ENCODE results near the gene OSBPL9.
"Not testable (repeated sequence)": the region's sequence is repeated elsewhere in the genome, so short reads cannot be mapped to it uniquely, and the experiment has no call there.

Gene OSBPL9

GRCh38 chr1:51607681-51608095, 9.2 kb upstream of the OSBPL9 start:
- no peak for DNase-seq

GRCh38 chr1:51610104-51610503, 6.8 kb upstream of the OSBPL9 start:
- DNase-seq, result not testable (repeated sequence)

- DNase-seq, result no peak
Observed at GRCh38 chr1:51610637-51611036, 6.3 kb upstream of the OSBPL9 start.

- DNase-seq, result no peak
Observed at GRCh38 chr1:51612447-51612961, 4.4 kb upstream of the OSBPL9 start.

GRCh38 chr1:51615780-51616291, 1.1 kb upstream of the OSBPL9 start:
- DNase-seq, result no peak

GRCh38 chr1:51616490-51616889, 402 bp upstream of the OSBPL9 start:
- DNase-seq, result no peak

GRCh38 chr1:51618715-51619114, 1.8 kb downstream of the OSBPL9 start:
- no peak for DNase-seq

GRCh38 chr1:51620470-51620869, 3.6 kb downstream of the OSBPL9 start:
- DNase-seq, result no peak

GRCh38 chr1:51621161-51621560, 4.3 kb downstream of the OSBPL9 start:
- no peak for DNase-seq

GRCh38 chr1:51621841-51622454, 5.1 kb downstream of the OSBPL9 start:
- DNase-seq, result no peak

GRCh38 chr1:51622455-51622913, 5.6 kb downstream of the OSBPL9 start:
- DNase-seq, result no peak

- no peak for DNase-seq
Observed at GRCh38 chr1:51623025-51623424, 6.1 kb downstream of the OSBPL9 start.

GRCh38 chr1:51623450-51623849, 6.6 kb downstream of the OSBPL9 start:
- DNase-seq, result no peak

GRCh38 chr1:51624855-51625254, 8.0 kb downstream of the OSBPL9 start:
- no peak for DNase-seq

GRCh38 chr1:51627672-51628071, 10.8 kb downstream of the OSBPL9 start:
- no peak for DNase-seq

GRCh38 chr1:51628715-51629590, 12.1 kb downstream of the OSBPL9 start:
- no peak for DNase-seq

GRCh38 chr1:51629918-51630317, 13.0 kb downstream of the OSBPL9 start:
- no peak for DNase-seq

GRCh38 chr1:51630393-51630792, 13.5 kb downstream of the OSBPL9 start:
- no peak for DNase-seq

GRCh38 chr1:51630922-51631321, 14.0 kb downstream of the OSBPL9 start:
- no peak for DNase-seq

GRCh38 chr1:51631747-51632146, 14.9 kb downstream of the OSBPL9 start:
- DNase-seq, result no peak

GRCh38 chr1:51634618-51635017, 17.7 kb downstream of the OSBPL9 start:
- DNase-seq, result no peak

- DNase-seq, result no peak
Observed at GRCh38 chr1:51635615-51636014, 18.7 kb downstream of the OSBPL9 start.

GRCh38 chr1:51636191-51636590, 19.3 kb downstream of the OSBPL9 start:
- DNase-seq, result no peak
